Neural progenitor cell (in vitro differentiated cells): ENCODE results near the gene NDUFB10. TPM values are rescaled to one million over a fixed set of nuclear protein-coding genes. Genes with fewer than 3 reads are reported as not detected.

ENCODE experiments used
- DNase-seq: peaks from one replicate; pipeline ENCODE4 v3.0.0-alpha.2; 2016; ENCODE audit warnings: low spot score
- H2AFZ ChIP-seq: fragments of 200-600 bp; sonication (generic); replicated peaks from 2 replicates; pipeline ENCODE4 v1.6.1; 2016; ENCODE audit warnings: antibody characterized with exemption
- H3F3A ChIP-seq: fragments of 200-600 bp; sonication (generic); 2 replicates; pipeline ENCODE4 v1.6.1; 2016; ENCODE audit warnings: antibody characterized with exemption, low read depth
- H3K27ac ChIP-seq: fragments of 200-600 bp; sonication (generic); 2 replicates; pipeline ENCODE4 v1.5.1; 2016; ENCODE audit warnings: mild to moderate bottlenecking
- H3K27me3 ChIP-seq: fragments of 200-600 bp; sonication (generic); 2 replicates; pipeline ENCODE4 v1.6.1; 2016; ENCODE audit warnings: mild to moderate bottlenecking, moderate library complexity
- H3K36me3 ChIP-seq: fragments of 200-600 bp; sonication (generic); 2 replicates; pipeline ENCODE4 v1.5.1; 2016
- H3K4me1 ChIP-seq: fragments of 200-600 bp; sonication (generic); 2 replicates; pipeline ENCODE4 v1.6.1; 2016; ENCODE audit warnings: mixed run types
- H3K4me2 ChIP-seq: fragments of 200-600 bp; sonication (generic); 2 replicates; pipeline ENCODE4 v1.6.1; 2016
- H3K4me3 ChIP-seq: fragments of 200-600 bp; sonication (generic); 2 replicates; pipeline ENCODE4 v1.5.1; 2016
- H3K79me2 ChIP-seq: fragments of 200-600 bp; sonication (generic); 2 replicates; pipeline ENCODE4 v1.6.1; 2016; ENCODE audit warnings: low read depth
- H3K9ac ChIP-seq: fragments of 200-600 bp; sonication (generic); 2 replicates; pipeline ENCODE4 v1.6.1; 2016
- H3K9me3 ChIP-seq: fragments of 200-600 bp; sonication (generic); 2 replicates; pipeline ENCODE4 v1.5.1; 2016; ENCODE audit warnings: low read depth
- H4K20me1 ChIP-seq: fragments of 200-600 bp; sonication (generic); 2 replicates; pipeline ENCODE4 v1.6.1; 2016; ENCODE audit warnings: low read depth
- H3K27ac Mint-ChIP-seq: 3 replicates; pipeline ENCODE4 v1.8.0; 2021; ENCODE audit warnings: mixed read lengths
- H3K27me3 Mint-ChIP-seq: 2 replicates; pipeline ENCODE4 v1.8.0; 2022; ENCODE audit warnings: low read depth, mild to moderate bottlenecking, inconsistent platforms, moderate library complexity, mixed read lengths; ENCODE audit not compliant: insufficient read depth
- H3K36me3 Mint-ChIP-seq: 3 replicates; pipeline ENCODE4 v1.8.0; 2021; ENCODE audit warnings: mixed read lengths
- H3K4me1 Mint-ChIP-seq: 3 replicates; pipeline ENCODE4 v1.8.0; 2021; ENCODE audit warnings: mixed read lengths
- H3K4me3 Mint-ChIP-seq: 3 replicates; pipeline ENCODE4 v1.8.0; 2021; ENCODE audit warnings: mild to moderate bottlenecking, moderate library complexity, mixed read lengths
- H3K9me3 Mint-ChIP-seq: 3 replicates; pipeline ENCODE4 v1.8.0; 2020; ENCODE audit warnings: mixed read lengths
- EZH2 ChIP-seq: fragments of 200-600 bp; sonication (generic); IDR thresholded peaks from 2 replicates; pipeline ENCODE4 v1.6.1; 2017; ENCODE audit warnings: antibody characterized with exemption, mild to moderate bottlenecking, moderate library complexity
- EZH2phosphoT487 ChIP-seq: fragments of 200-600 bp; sonication (generic); IDR thresholded peaks from 2 replicates; pipeline ENCODE4 v1.6.1; 2017; ENCODE audit warnings: antibody characterized with exemption
- total RNA-seq: library from RNA; depleted of rRNA; stranded (reverse); fragments of >200 nt; gene quantifications from 2 replicates; pipeline ENCODE4 v1.2.3, GENCODE V29; 2015; ENCODE audit warnings: low replicate concordance
- TF ChIP-seq, protein P1 (sequence below): fragments of 200-600 bp; sonication (generic); IDR thresholded peaks from 2 replicates; pipeline ENCODE4 v1.5.1; 2017; ENCODE audit warnings: antibody characterized with exemption, mild to moderate bottlenecking

Gene NDUFB10
- total RNA-seq, 1 donor from 2014 or later = 155 TPM

DNA sequence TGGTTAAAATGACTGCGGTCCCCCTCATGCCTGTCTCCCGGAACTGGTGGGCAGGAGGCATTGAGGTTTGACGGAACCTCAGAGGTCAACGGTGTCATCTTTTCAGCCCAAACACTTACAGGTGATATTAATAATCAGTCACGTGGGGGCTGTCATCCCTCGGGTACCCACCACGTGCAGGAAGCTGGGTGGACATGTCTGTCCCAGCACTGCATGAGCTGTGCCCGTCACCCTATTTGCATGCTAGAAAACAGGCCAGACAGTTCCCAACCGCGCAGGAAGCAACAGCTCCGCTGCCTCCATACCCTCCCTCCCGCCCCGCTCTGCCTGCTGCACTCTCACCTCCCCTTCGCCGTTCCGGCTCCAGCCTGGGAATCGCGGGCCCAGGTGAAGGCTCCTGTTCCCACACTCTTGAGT is 31.8 kb downstream of the NDUFB10 start:
- peak overlapping the region; percentile 55 for H3K4me3 ChIP-seq
- H3K27me3 ChIP-seq = peaks cover 58% of the 10 kb centered on the region
- H3F3A ChIP-seq = peaks cover 56% of the 10 kb centered on the region
- no peaks in the 10 kb centered on the region for H3K9me3 ChIP-seq
- peaks cover 2% of the 10 kb centered on the region for H3K9me3 Mint-ChIP-seq
- H3K36me3 ChIP-seq = no peaks in the 10 kb centered on the region
- H3K4me1 Mint-ChIP-seq = peaks cover 14% of the 10 kb centered on the region
- H3K27ac Mint-ChIP-seq = no peak overlapping the region
- peak overlapping the region; percentile 81 for H3K4me3 Mint-ChIP-seq
- TF ChIP-seq EZH2 = peak; percentile 63
- TF ChIP-seq EZH2phosphoT487 = peak; percentile 56
- TF ChIP-seq, protein P1, sequence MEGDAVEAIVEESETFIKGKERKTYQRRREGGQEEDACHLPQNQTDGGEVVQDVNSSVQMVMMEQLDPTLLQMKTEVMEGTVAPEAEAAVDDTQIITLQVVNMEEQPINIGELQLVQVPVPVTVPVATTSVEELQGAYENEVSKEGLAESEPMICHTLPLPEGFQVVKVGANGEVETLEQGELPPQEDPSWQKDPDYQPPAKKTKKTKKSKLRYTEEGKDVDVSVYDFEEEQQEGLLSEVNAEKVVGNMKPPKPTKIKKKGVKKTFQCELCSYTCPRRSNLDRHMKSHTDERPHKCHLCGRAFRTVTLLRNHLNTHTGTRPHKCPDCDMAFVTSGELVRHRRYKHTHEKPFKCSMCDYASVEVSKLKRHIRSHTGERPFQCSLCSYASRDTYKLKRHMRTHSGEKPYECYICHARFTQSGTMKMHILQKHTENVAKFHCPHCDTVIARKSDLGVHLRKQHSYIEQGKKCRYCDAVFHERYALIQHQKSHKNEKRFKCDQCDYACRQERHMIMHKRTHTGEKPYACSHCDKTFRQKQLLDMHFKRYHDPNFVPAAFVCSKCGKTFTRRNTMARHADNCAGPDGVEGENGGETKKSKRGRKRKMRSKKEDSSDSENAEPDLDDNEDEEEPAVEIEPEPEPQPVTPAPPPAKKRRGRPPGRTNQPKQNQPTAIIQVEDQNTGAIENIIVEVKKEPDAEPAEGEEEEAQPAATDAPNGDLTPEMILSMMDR = no peak
- peak overlapping the region; percentile 84 for H3K4me2 ChIP-seq
- H3K27ac ChIP-seq = no peak overlapping the region
- H3K27me3 Mint-ChIP-seq = peaks cover 27% of the 10 kb centered on the region
- H4K20me1 ChIP-seq = peaks cover 24% of the 10 kb centered on the region
- DNase-seq = no peak
- no peak overlapping the region for H3K9ac ChIP-seq
- peaks cover 10% of the 10 kb centered on the region for H3K4me1 ChIP-seq
- H2AFZ ChIP-seq = no peak overlapping the region
- H3K36me3 Mint-ChIP-seq = peaks cover 13% of the 10 kb centered on the region
- no peaks in the 10 kb centered on the region for H3K79me2 ChIP-seq

- TF ChIP-seq EZH2 = peak; percentile 44
- TF ChIP-seq EZH2phosphoT487 = peak; percentile 66
- TF ChIP-seq, protein P1 = no peak
- peak overlapping the region; percentile 81 for H3K4me3 Mint-ChIP-seq
- H3F3A ChIP-seq = peaks cover 58% of the 10 kb centered on the region
- H3K36me3 Mint-ChIP-seq = peaks cover 10% of the 10 kb centered on the region
- H3K9me3 Mint-ChIP-seq = peaks cover 2% of the 10 kb centered on the region
- peaks cover 10% of the 10 kb centered on the region for H3K4me1 ChIP-seq
- H2AFZ ChIP-seq = no peak overlapping the region
- peaks cover 24% of the 10 kb centered on the region for H4K20me1 ChIP-seq
- H3K36me3 ChIP-seq = no peaks in the 10 kb centered on the region
- H3K4me2 ChIP-seq = peak overlapping the region; percentile 84
- peaks cover 58% of the 10 kb centered on the region for H3K27me3 ChIP-seq
- peaks cover 27% of the 10 kb centered on the region for H3K27me3 Mint-ChIP-seq
- peak overlapping the region; percentile 28 for H3K4me3 ChIP-seq
- no peak overlapping the region for H3K27ac Mint-ChIP-seq
- no peak overlapping the region for H3K27ac ChIP-seq
- H3K9me3 ChIP-seq = no peaks in the 10 kb centered on the region
- no peak overlapping the region for H3K9ac ChIP-seq
- no peaks in the 10 kb centered on the region for H3K79me2 ChIP-seq
- H3K4me1 Mint-ChIP-seq = peaks cover 12% of the 10 kb centered on the region
- DNase-seq = no peak
Measured at GRCh38 chr16:1991588-1991947, 32.2 kb downstream of the NDUFB10 start.

DNA sequence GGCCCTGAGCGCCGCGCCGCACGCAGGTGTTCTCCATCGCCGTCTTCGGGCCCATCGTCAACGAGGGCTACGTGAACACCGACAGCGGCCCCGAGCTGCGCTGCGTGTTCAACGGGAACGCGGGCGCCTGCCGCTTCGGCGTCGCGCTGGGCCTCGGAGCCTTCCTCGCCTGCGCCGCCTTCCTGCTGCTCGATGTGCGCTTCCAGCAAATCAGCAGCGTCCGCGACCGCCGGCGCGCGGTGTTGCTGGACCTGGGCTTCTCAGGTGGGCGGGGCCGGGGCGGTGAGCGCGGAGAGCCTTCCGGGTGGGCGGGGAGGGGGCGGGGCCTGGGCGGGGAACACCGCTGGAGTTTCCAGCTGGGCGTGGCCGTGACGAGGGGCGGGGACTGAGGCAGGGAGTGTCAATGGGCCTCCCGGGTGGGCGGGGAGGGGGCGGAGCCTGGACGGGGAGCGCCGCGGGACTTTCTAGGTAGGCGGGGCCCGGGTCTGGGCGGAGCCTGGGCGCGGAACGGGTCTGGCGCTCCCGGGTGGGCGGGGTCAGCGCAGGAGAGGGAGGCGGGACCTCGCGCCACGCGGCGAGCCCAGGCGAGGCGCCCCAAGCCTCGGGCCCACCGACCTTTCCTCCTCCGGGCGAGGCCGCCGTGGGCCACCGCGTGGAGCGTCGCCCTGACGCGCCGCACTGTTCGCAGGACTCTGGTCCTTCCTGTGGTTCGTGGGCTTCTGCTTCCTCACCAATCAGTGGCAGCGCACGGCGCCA is 32.8 kb downstream of the NDUFB10 start:
- no peaks in the 10 kb centered on the region for H3K79me2 ChIP-seq
- H3K4me1 ChIP-seq = peaks cover 10% of the 10 kb centered on the region
- no peaks in the 10 kb centered on the region for H3K9me3 ChIP-seq
- H2AFZ ChIP-seq = no peak overlapping the region
- H3K36me3 Mint-ChIP-seq = peaks cover 5% of the 10 kb centered on the region
- H3K9me3 Mint-ChIP-seq = peaks cover 2% of the 10 kb centered on the region
- H3K27ac ChIP-seq = no peak overlapping the region
- no peak overlapping the region for H3K27ac Mint-ChIP-seq
- H3F3A ChIP-seq = peaks cover 58% of the 10 kb centered on the region
- peak overlapping the region; percentile 41 for H3K4me3 Mint-ChIP-seq
- H3K4me2 ChIP-seq = peak overlapping the region; percentile 84
- TF ChIP-seq, protein P1 = no peak
- TF ChIP-seq EZH2 (no peak), EZH2phosphoT487 (peak; percentile 19)
- H3K27me3 Mint-ChIP-seq = peaks cover 27% of the 10 kb centered on the region
- peaks cover 58% of the 10 kb centered on the region for H3K27me3 ChIP-seq
- H3K9ac ChIP-seq = no peak overlapping the region
- H3K4me3 ChIP-seq = peak overlapping the region; percentile 28
- peaks cover 24% of the 10 kb centered on the region for H4K20me1 ChIP-seq
- peaks cover 11% of the 10 kb centered on the region for H3K4me1 Mint-ChIP-seq
- DNase-seq = peak; percentile 97
- H3K36me3 ChIP-seq = no peaks in the 10 kb centered on the region
